IMR-90 (cell line): Measurements from ENCODE around the gene HBZ.

Source experiments
- FOS ChIP-seq: fragments of 150-350 bp; IDR thresholded peaks from 2 replicates; pipeline ENCODE4 v1.6.1; 2016; ENCODE audit warnings: low read depth, low read length
- MXI1 ChIP-seq: IDR thresholded peaks from 2 replicates; pipeline ENCODE4 v1.6.1; 2012; ENCODE audit warnings: low read depth, mild to moderate bottlenecking, low read length, moderate library complexity, borderline replicate concordance
- POLR2A ChIP-seq: IDR thresholded peaks from 2 replicates; pipeline ENCODE4 v1.6.1; 2012; ENCODE audit warnings: mild to moderate bottlenecking, low read depth, low read length
- RAD21 ChIP-seq: IDR thresholded peaks from 2 replicates; pipeline ENCODE4 v1.6.1; 2012; ENCODE audit warnings: low read length, improper control_type of control experiment
- TF ChIP-seq, protein P1 (sequence below): conservative IDR thresholded peaks from 2 replicates; pipeline ENCODE4 v1.5.1; 2012; ENCODE audit warnings: mild to moderate bottlenecking, low read depth, low read length, improper control_type of control experiment
- TF ChIP-seq, protein P2 (sequence below): fragments of 150-350 bp; IDR thresholded peaks from 2 replicates; pipeline ENCODE4 v1.6.1; 2016; ENCODE audit warnings: low read depth, mild to moderate bottlenecking, low read length, moderate library complexity, borderline replicate concordance

- TF ChIP-seq FOS = no peak
- TF ChIP-seq POLR2A = no peak
- TF ChIP-seq, protein P1, sequence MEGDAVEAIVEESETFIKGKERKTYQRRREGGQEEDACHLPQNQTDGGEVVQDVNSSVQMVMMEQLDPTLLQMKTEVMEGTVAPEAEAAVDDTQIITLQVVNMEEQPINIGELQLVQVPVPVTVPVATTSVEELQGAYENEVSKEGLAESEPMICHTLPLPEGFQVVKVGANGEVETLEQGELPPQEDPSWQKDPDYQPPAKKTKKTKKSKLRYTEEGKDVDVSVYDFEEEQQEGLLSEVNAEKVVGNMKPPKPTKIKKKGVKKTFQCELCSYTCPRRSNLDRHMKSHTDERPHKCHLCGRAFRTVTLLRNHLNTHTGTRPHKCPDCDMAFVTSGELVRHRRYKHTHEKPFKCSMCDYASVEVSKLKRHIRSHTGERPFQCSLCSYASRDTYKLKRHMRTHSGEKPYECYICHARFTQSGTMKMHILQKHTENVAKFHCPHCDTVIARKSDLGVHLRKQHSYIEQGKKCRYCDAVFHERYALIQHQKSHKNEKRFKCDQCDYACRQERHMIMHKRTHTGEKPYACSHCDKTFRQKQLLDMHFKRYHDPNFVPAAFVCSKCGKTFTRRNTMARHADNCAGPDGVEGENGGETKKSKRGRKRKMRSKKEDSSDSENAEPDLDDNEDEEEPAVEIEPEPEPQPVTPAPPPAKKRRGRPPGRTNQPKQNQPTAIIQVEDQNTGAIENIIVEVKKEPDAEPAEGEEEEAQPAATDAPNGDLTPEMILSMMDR = no peak
- TF ChIP-seq, protein P2, sequence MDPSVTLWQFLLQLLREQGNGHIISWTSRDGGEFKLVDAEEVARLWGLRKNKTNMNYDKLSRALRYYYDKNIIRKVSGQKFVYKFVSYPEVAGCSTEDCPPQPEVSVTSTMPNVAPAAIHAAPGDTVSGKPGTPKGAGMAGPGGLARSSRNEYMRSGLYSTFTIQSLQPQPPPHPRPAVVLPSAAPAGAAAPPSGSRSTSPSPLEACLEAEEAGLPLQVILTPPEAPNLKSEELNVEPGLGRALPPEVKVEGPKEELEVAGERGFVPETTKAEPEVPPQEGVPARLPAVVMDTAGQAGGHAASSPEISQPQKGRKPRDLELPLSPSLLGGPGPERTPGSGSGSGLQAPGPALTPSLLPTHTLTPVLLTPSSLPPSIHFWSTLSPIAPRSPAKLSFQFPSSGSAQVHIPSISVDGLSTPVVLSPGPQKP = no peak
- no peak for TF ChIP-seq MXI1
- TF ChIP-seq RAD21 = no peak
Observed at GRCh38 chr16:133716-134115, 18.7 kb upstream of the HBZ start.
